ENCODE data around the gene SH3BGRL3.
A peak's percentile ranks its signal among the peaks of the same experiment; 100 is the strongest.
"Not testable (repeated sequence)": the region's sequence is repeated elsewhere in the genome, so short reads cannot be mapped to it uniquely, and the experiment has no call there.

The SH3BGRL3 gene

GRCh38 chr1:26290122-26290881 lies 10.4 kb downstream of the SH3BGRL3 start:
- no peak for DNase-seq (ENCODE audit: low read depth in 1 of 2, low spot score in 1 of 2)

GRCh38 chr1:26290882-26291261 lies 11.0 kb downstream of the SH3BGRL3 start:
- no peak for DNase-seq (ENCODE audit: low read depth in 1 of 2, low spot score in 1 of 2)

DNA sequence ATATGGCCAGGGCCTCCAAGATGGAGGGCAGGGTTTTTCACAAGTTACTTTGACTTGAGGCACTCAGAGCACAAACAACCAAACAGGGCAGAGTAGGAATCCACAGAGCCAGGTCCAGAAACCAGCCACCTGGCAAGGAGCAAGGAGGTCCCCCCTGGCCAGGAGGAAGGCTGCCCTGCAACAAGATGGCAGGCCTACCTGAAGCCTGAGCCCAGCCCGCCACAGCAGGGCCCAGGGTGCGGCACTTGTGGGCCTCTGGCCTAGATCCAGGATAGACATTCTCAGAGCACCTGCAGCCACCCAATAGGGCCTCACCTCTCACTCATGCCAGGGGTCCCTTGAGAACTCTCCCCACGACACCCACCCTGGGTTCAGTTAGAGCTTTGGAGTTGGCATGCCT lies 11.5 kb downstream of the SH3BGRL3 start:
- no peak for DNase-seq (ENCODE audit: low read depth in 1 of 2, low spot score in 1 of 2)

- DNase-seq (ENCODE audit: low read depth in 1 of 2, low spot score in 1 of 2): no peak
Measured at GRCh38 chr1:26291939-26292338, 12.1 kb downstream of the SH3BGRL3 start.

DNA sequence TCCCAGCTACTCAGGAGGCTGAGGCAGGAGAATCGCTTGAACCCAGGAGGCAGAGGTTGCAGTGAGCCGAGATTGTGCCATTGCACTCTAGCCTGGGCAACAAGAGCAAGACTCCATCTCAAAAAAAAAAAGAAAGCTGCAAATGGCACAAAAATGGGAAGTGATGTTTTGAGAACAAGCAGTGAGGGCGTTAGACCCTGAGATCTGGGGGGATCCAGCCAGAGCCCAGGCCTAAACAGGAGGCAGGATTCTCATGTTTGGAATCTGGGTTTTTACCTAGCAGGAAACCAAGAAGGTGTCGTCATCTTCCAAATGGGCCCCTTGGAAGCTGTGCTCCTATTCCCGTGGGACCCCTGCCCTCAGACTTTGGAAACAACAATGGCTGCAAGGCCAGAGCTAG lies 12.8 kb downstream of the SH3BGRL3 start:
- DNase-seq (ENCODE audit: low read depth in 1 of 2, low spot score in 1 of 2): not testable (repeated sequence)

DNA sequence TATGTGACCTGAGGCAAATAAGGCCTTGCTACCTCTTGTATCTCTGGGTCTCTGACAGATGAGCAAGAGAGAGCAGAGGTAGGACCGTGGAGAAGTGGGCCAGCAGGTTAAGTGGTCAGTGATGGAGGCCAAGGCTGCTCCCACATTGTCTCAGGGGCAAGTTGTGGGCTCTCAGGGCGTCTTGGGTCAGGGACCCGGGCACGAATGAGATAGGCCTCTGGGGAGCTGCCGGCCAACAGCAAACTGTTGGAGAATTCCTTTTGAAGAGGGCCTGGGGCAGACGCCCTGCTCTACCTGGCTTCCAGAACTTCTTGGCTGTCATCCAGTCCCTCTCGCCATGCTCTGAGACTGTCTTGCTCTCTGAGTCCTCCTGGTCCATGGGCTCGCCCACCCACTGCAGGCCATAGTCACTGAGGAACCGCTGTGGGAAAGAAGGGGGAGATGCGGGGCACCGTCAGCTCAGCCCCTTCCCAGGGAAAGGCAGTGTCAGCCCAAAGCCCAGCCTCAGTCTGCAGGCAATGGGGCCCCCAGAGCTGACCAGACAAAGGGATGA lies 14.1 kb downstream of the SH3BGRL3 start:
- no peak for DNase-seq (ENCODE audit: low read depth in 1 of 2, low spot score in 1 of 2)

DNA sequence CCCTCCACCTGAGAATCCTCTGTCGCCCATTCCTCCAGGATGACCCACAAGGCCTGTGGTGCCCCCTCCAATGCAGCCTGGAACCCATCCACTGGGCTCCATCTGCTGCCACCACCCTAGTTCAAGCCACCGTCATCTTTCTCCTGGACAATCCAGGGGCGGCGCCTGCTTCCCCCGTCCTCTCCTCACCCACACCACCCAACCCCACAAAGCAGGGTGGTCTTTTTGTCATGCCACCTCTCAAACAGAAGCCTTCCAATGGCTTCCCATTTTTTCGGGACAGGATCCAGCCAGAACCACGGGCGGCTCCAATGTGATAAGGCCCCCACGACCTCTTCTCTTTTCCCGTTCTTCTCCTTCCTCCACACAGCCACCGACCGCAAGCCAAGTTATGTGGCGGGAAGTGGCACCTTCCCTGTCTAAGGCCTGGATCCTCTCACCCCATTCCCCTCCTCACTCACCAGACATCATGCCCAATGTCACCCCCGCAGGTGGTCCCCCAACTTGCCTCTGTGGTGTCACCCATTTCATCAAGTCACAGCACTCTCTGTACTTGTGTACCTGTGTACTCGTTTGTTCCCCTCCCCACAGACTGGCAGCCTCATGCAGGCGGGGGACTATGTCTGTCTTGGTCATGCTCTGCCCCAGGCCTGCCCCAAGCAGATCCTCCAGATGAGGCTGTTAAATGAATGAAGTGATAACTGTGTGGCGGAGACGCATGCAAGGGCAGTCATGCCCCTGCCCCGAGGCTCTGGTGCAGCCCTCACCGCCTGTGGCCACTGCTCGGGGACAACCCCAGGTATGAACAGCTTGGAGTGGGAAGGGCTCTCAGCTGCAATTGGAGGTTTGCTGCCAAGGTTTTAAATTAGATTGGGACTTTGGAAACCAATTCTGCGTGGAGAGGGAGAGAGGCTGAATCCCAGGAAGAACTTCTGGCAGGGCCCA lies 15.6 kb downstream of the SH3BGRL3 start:
- no peak for DNase-seq (ENCODE audit: low read depth in 1 of 2, low spot score in 1 of 2)

DNA sequence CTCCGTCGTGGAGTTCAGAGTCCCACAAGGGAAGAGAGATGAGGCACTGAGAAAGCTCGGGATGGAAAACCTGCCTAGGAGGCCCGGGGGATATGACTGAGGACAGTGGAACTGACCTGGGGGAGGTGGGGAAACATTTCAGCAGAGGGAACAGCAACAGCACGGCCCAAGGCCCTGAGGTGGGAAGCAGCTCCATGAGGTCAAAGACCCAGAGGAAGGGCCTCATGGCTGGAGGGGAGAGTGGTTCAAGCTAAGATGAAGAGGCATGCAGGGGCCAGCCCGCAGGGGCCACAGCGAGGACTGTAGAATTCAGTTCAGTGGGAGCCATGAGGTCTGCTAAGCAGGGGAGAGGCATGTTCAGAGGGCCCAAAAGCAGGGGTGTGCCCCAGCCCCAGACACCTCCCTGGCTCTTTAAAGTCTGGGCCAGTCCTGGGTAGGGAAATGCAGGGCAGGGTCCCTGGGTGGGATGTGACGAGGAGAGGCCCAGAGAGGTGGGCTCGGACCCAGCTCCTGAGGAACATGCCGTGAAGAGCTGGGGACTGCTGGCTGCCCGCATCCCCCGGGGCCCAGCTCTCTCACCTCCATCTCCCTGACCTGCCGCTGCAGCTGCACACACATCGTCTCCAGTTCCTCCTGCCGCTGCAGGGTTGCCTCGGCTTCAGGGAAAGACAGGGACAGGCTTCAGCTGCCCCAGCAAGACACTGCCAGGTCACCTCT lies 16.6 kb downstream of the SH3BGRL3 start:
- no peak for DNase-seq (ENCODE audit: low read depth in 1 of 2, low spot score in 1 of 2)

GRCh38 chr1:26297057-26297790 lies 17.3 kb downstream of the SH3BGRL3 start:
- no peak for DNase-seq (ENCODE audit: low read depth in 1 of 2, low spot score in 1 of 2)

DNA sequence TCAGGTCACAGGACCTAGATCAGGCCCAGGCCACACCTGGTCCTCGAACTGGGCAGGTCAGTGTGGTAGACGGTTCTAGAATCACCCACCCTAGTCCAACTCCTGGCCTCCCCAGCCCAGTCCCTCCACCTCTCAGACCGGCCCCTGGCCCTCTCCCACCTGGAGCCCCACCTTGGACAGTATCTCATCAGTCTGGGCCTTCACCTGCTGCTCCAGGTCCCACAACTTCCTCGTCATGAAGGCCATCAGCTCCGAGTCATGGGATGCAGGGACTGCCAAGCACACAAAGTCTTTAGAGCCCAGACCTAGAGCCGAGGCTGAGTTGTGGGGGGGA lies 17.9 kb downstream of the SH3BGRL3 start:
- no peak for DNase-seq (ENCODE audit: low read depth in 1 of 2, low spot score in 1 of 2)

- no peak for DNase-seq (ENCODE audit: low read depth in 1 of 2, low spot score in 1 of 2)
Measured at GRCh38 chr1:26300578-26301275, 20.8 kb downstream of the SH3BGRL3 start.

DNA sequence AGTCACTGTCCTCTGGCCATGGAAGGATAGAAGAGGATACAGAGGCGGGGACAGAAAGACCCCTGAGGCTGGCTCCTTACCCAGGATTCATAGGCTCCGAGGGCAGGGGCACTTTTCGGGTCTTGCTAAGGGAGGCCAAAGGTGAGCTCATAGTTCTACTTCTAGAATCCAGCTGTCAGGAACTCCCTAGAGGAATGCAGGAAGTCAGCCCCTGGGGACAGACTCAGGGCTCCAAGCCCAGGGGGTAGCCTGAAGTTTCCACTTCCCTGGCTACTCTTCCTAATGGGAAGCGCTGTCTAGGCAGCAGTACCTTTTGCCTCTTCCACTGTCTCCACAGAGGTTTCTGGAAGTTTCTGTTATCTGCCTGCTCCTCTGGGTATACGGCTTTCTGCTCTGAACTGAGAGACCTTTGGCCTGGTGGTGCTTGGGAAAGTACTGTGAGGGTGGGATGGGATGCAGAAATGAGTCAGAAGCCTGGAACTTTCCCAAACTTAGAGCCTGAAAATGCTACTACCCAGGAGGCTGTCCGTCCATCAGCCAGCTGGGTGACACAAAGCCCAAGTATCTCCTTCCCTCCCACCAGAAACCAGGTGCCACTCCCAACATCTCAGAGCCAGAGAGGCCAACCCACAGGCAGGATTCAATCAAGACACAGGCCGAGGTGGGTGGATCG lies 23.0 kb downstream of the SH3BGRL3 start:
- no peak for DNase-seq (ENCODE audit: low read depth in 1 of 2, low spot score in 1 of 2)

DNA sequence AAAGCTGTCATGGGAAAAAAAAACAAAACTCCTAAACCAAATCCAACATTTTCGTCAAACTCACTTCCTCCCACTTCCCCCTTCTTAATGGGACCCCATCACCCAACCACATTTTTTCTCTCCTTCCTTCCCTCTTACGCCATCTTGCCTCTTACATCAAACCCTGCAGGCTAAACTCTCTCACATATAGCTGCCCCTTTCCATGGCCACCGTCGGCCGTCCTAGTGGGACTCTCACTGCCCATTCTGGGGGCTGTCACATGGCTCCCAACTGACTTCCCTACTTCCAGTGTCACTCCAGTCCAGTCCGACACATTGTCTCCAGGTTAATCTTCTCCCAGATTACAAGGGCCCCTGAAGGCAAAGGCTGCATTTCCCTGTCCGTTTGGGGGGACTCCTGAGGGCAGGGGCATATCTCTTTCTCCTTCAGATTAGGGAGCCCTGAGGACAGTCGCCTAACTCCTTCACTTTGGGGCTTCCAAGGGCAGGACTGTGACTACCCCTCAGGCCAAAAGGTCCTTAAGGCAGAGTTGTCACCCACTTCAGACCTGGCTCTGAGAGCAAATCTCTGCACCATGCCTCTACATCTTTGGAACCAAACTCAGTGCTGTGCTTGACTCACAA lies 25.9 kb downstream of the SH3BGRL3 start:
- no peak for DNase-seq (ENCODE audit: low read depth in 1 of 2, low spot score in 1 of 2)

GRCh38 chr1:26306290-26307229 lies 26.7 kb downstream of the SH3BGRL3 start, which contains the start of gene UBXN11:
UBXN11 (minus strand) TSS chr1:26306636; CDS start chr1:26302883, 3,753 bp downstream.
- peak; percentile 73 to 94 for DNase-seq (ENCODE audit: low read depth in 1 of 2, low spot score in 1 of 2)

- DNase-seq (ENCODE audit: low read depth in 1 of 2, low spot score in 1 of 2): no peak
Measured at GRCh38 chr1:26307363-26307781, 27.5 kb downstream of the SH3BGRL3 start.

DNA sequence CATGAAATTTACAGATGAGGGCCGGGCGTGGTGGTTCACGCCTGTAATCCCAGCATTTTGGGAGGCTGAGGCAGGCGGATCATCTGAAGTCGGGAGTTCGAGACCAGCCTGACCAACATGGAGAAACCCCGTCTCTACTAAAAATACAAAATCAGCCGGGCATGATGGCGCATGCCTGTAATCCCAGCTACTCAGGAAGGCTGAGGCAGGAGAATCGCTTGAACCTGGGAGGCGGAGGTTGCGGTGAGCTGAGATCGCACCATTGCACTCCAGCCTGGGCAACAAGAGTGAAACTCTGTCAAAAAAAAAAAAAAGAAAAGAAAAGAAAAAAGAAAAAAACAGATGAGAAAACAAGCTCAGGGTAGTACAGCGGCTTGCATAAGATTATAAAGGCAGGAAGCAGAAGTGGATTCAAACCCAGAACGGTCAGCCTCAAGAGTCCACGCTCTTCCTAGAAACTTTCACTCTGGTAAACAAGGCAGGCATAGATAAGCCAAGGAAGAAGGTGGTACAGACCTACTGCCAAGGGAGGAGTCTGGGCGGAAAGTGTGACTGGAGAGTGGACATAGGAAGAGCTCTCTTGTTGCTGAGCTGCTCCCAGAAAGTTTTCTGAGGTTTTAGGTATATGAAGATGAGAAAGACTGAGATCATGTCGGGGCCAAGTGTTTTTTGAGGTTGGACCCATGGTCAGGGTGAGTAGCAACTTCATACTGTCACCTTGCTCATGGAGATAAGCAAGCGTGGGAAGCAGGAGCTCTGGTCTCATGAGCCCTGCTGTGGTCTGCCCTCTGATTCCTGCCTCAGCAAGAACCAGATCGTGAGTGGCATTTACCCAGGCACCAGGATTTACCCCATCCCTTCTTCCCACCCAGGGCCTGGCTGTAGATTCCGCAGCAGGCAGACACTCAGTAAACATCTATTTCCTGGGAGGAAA lies 28.3 kb downstream of the SH3BGRL3 start:
- not testable (repeated sequence) for DNase-seq (ENCODE audit: low read depth in 1 of 2, low spot score in 1 of 2)

GRCh38 chr1:26314501-26314900 lies 34.6 kb downstream of the SH3BGRL3 start:
- no peak for DNase-seq (ENCODE audit: low read depth in 1 of 2, low spot score in 1 of 2)
